Measurements from ENCODE around the gene ADAP1. TPM values are rescaled to one million over a fixed set of nuclear protein-coding genes. Genes with fewer than 3 reads are reported as not detected.

ADAP1 gene
- total RNA-seq, 1 experiment from 2014 or later: 3.5 TPM

GRCh38 chr7:937856-938484 is 16.5 kb downstream of the ADAP1 start:
- Histone ChIP-seq H3K4me3 (no peak overlapping the region), H3K4me1 (replicated peaks) (no peaks in the 10 kb centered on the region), H3K27ac (no peak overlapping the region), H3K36me3 (no peaks in the 10 kb centered on the region), H3K9me3 (replicated peaks) (no peaks in the 10 kb centered on the region), H3K27me3 (replicated peaks) (peaks cover 7% of the 10 kb centered on the region; the same call in 1 of the 2 replicates)
- DNase-seq (ENCODE audit: low read depth in 1 of 2, low spot score in 2 of 2): no peak

- no peaks in the 10 kb centered on the region for H3K4me1 ChIP-seq (replicated peaks)
These were observed 18.0 kb downstream of the ADAP1 start for GRCh38 chr7:936386-937054.

GRCh38 chr7:935874-936385 is 18.6 kb downstream of the ADAP1 start:
- no peaks in the 10 kb centered on the region for H3K27me3 ChIP-seq (replicated peaks)
- DNase-seq (ENCODE audit: low read depth in 1 of 2, low spot score in 2 of 2): no peak
- no peak overlapping the region for H3K27ac ChIP-seq
- no peaks in the 10 kb centered on the region for H3K36me3 ChIP-seq
- H3K4me1 ChIP-seq (replicated peaks): no peaks in the 10 kb centered on the region
- H3K4me3 ChIP-seq: no peak overlapping the region
- H3K9me3 ChIP-seq (replicated peaks): no peaks in the 10 kb centered on the region

More at GRCh38 chr7:936386-937054, 18.0 kb downstream of the ADAP1 start:
- H3K27ac ChIP-seq: no peak overlapping the region
- H3K36me3 ChIP-seq: no peaks in the 10 kb centered on the region
- no peak overlapping the region for H3K4me3 ChIP-seq
- no peaks in the 10 kb centered on the region for H3K9me3 ChIP-seq (replicated peaks)
- no peak for DNase-seq (ENCODE audit: low read depth in 1 of 2, low spot score in 2 of 2)
- peaks cover 2% of the 10 kb centered on the region; the same call in 1 of the 2 replicates for H3K27me3 ChIP-seq (replicated peaks)

GRCh38 chr7:935164-935873 is 19.2 kb downstream of the ADAP1 start:
- no peaks in the 10 kb centered on the region for H3K36me3 ChIP-seq
- no peaks in the 10 kb centered on the region for H3K27me3 ChIP-seq (replicated peaks)
- H3K4me3 ChIP-seq: no peak overlapping the region
- H3K4me1 ChIP-seq (replicated peaks): no peaks in the 10 kb centered on the region
- no peak overlapping the region for H3K27ac ChIP-seq
- no peak for DNase-seq (ENCODE audit: low read depth in 1 of 2, low spot score in 2 of 2)
- no peaks in the 10 kb centered on the region for H3K9me3 ChIP-seq (replicated peaks)

GRCh38 chr7:934469-935163 is 19.9 kb downstream of the ADAP1 start:
- H3K36me3 ChIP-seq: no peaks in the 10 kb centered on the region
- no peaks in the 10 kb centered on the region for H3K27me3 ChIP-seq (replicated peaks)
- H3K4me3 ChIP-seq: no peak overlapping the region
- no peaks in the 10 kb centered on the region for H3K4me1 ChIP-seq (replicated peaks)
- no peak overlapping the region for H3K27ac ChIP-seq
- DNase-seq (ENCODE audit: low read depth in 1 of 2, low spot score in 2 of 2): no peak
- H3K9me3 ChIP-seq (replicated peaks): no peaks in the 10 kb centered on the region

- no peak overlapping the region for H3K4me3 ChIP-seq
- no peak overlapping the region for H3K27ac ChIP-seq
- H3K9me3 ChIP-seq (replicated peaks): no peaks in the 10 kb centered on the region
- 0 out of 2 replicates have a peak, but pooled peaks cover 3% of the 10 kb centered on the region for H3K4me1 ChIP-seq (replicated peaks)
- no peak for DNase-seq (ENCODE audit: low read depth in 1 of 2, low spot score in 2 of 2)
- no peaks in the 10 kb centered on the region for H3K36me3 ChIP-seq
- H3K27me3 ChIP-seq (replicated peaks): no peaks in the 10 kb centered on the region
These were observed 21.9 kb downstream of the ADAP1 start for GRCh38 chr7:932651-932975.

- H3K9me3 ChIP-seq (replicated peaks): no peaks in the 10 kb centered on the region
- H3K36me3 ChIP-seq: no peaks in the 10 kb centered on the region
- H3K4me1 ChIP-seq (replicated peaks): 0 out of 2 replicates have a peak, but pooled peaks cover 3% of the 10 kb centered on the region
- H3K27ac ChIP-seq: no peak overlapping the region
- H3K4me3 ChIP-seq: no peak overlapping the region
- no peak for DNase-seq (ENCODE audit: low read depth in 1 of 2, low spot score in 2 of 2)
- H3K27me3 ChIP-seq (replicated peaks): no peaks in the 10 kb centered on the region
These were observed 22.4 kb downstream of the ADAP1 start for GRCh38 chr7:931871-932650.

GRCh38 chr7:930975-931758 is 23.3 kb downstream of the ADAP1 start:
- no peaks in the 10 kb centered on the region for H3K27me3 ChIP-seq (replicated peaks)
- no peak overlapping the region for H3K27ac ChIP-seq
- 0 out of 2 replicates have a peak, but pooled peaks cover 3% of the 10 kb centered on the region for H3K4me1 ChIP-seq (replicated peaks)
- no peaks in the 10 kb centered on the region for H3K36me3 ChIP-seq
- H3K4me3 ChIP-seq: no peak overlapping the region
- H3K9me3 ChIP-seq (replicated peaks): no peaks in the 10 kb centered on the region
- no peak for DNase-seq (ENCODE audit: low read depth in 1 of 2, low spot score in 2 of 2)

GRCh38 chr7:929311-929711 is 25.2 kb downstream of the ADAP1 start:
- Histone ChIP-seq H3K4me1 (replicated peaks) (0 out of 2 replicates have a peak, but pooled peaks cover 3% of the 10 kb centered on the region), H3K9me3 (replicated peaks) (no peaks in the 10 kb centered on the region), H3K4me3 (no peak overlapping the region), H3K36me3 (no peaks in the 10 kb centered on the region), H3K27me3 (replicated peaks) (no peaks in the 10 kb centered on the region), H3K27ac (no peak overlapping the region)
- no peak for DNase-seq (ENCODE audit: low read depth in 1 of 2, low spot score in 2 of 2)

GRCh38 chr7:927031-927671 is 27.3 kb downstream of the ADAP1 start:
- DNase-seq (ENCODE audit: low read depth in 1 of 2, low spot score in 2 of 2): peak in 1 of 2 experiments; percentile 38
- H3K27ac ChIP-seq: no peak overlapping the region
- H3K4me3 ChIP-seq: no peak overlapping the region
- no peaks in the 10 kb centered on the region for H3K27me3 ChIP-seq (replicated peaks)
- H3K36me3 ChIP-seq: no peaks in the 10 kb centered on the region
- H3K9me3 ChIP-seq (replicated peaks): no peaks in the 10 kb centered on the region
- peaks cover 12% of the 10 kb centered on the region for H3K4me1 ChIP-seq (replicated peaks)

- Histone ChIP-seq H3K27ac (no peak overlapping the region), H3K4me3 (no peak overlapping the region), H3K4me1 (replicated peaks) (peaks cover 12% of the 10 kb centered on the region), H3K36me3 (no peaks in the 10 kb centered on the region), H3K27me3 (replicated peaks) (no peaks in the 10 kb centered on the region), H3K9me3 (replicated peaks) (no peaks in the 10 kb centered on the region)
- DNase-seq (ENCODE audit: low read depth in 1 of 2, low spot score in 2 of 2): peak in 1 of 2 experiments; percentile 43
These were observed 28.1 kb downstream of the ADAP1 start for GRCh38 chr7:926061-927030.
